Bronchial epithelial cell (primary cell): ENCODE measurements around the gene SCUBE1. TPM values are rescaled to one million over a fixed set of nuclear protein-coding genes. Genes with fewer than 3 reads are reported as not detected.

Source experiments
- DNase-seq: peaks from one replicate; pipeline ENCODE4 v3.0.0-alpha.2; 2010; ENCODE audit warnings: low read depth
- FAIRE-seq: peaks from 2 replicates; lab custom pipeline; 2011; peaks lifted over from hg19 to GRCh38; lab: Jason Lieb, UNC
- H3K27me3 ChIP-seq: 2 replicates; pipeline ENCODE4 v1.5.1; 2011; ENCODE audit warnings: low read length; ENCODE audit not compliant: control insufficient read depth, insufficient read depth
- H3K36me3 ChIP-seq: 2 replicates; pipeline ENCODE4 v1.5.1; 2011; ENCODE audit warnings: low read length; ENCODE audit not compliant: control insufficient read depth, insufficient read depth
- H3K4me3 ChIP-seq: 2 replicates; pipeline ENCODE4 v1.5.1; 2011; ENCODE audit warnings: mild to moderate bottlenecking, low read depth, low read length, control low read depth
- CTCF ChIP-seq: IDR thresholded peaks from 2 replicates; pipeline ENCODE4 v1.5.1; 2011; ENCODE audit warnings: mild to moderate bottlenecking, moderate library complexity, low read length, control low read depth, inconsistent platforms; ENCODE audit not compliant: insufficient read depth, severe bottlenecking
- total RNA-seq: library from RNA; depleted of rRNA; stranded (reverse); fragments of >200 nt; gene quantifications from 2 replicates; pipeline ENCODE4 v1.2.1, GENCODE V29; 2014

The SCUBE1 gene
- total RNA-seq, 1 donor from 2014 or later: under 0.01 TPM

- no peak overlapping the region for H3K4me3 ChIP-seq
- peaks cover 4% of the 10 kb centered on the region for H3K27me3 ChIP-seq
- TF ChIP-seq CTCF: no peak
- DNase-seq (no peak), FAIRE-seq (no peak)
- no peaks in the 10 kb centered on the region for H3K36me3 ChIP-seq
Measured at GRCh38 chr22:43200555-43200954, 142.6 kb downstream of the SCUBE1 start.

GRCh38 chr22:43200031-43200430, 143.1 kb downstream of the SCUBE1 start:
- no peak for FAIRE-seq
- no peak for TF ChIP-seq CTCF
- no peak overlapping the region for H3K4me3 ChIP-seq
- peaks cover 4% of the 10 kb centered on the region for H3K27me3 ChIP-seq
- H3K36me3 ChIP-seq: no peaks in the 10 kb centered on the region
- DNase-seq: no peak

- FAIRE-seq (no peak), DNase-seq (no peak)
- Histone ChIP-seq H3K27me3 (peaks cover 4% of the 10 kb centered on the region), H3K36me3 (no peaks in the 10 kb centered on the region), H3K4me3 (no peak overlapping the region)
- TF ChIP-seq CTCF: no peak
Measured at GRCh38 chr22:43199541-43199940, 143.6 kb downstream of the SCUBE1 start.

GRCh38 chr22:43198936-43199335, 144.2 kb downstream of the SCUBE1 start:
- Histone ChIP-seq H3K4me3 (no peak overlapping the region), H3K36me3 (no peaks in the 10 kb centered on the region), H3K27me3 (peaks cover 4% of the 10 kb centered on the region)
- DNase-seq: no peak
- FAIRE-seq: no peak
- no peak for TF ChIP-seq CTCF

- FAIRE-seq (peak; percentile 13), DNase-seq (no peak)
- no peaks in the 10 kb centered on the region for H3K36me3 ChIP-seq
- peaks cover 4% of the 10 kb centered on the region for H3K27me3 ChIP-seq
- TF ChIP-seq CTCF: no peak
- H3K4me3 ChIP-seq: no peak overlapping the region
Measured at GRCh38 chr22:43198126-43198525, 145.0 kb downstream of the SCUBE1 start.

GRCh38 chr22:43197271-43197941, 145.8 kb downstream of the SCUBE1 start:
- TF ChIP-seq CTCF: no peak
- Histone ChIP-seq H3K4me3 (no peak overlapping the region), H3K27me3 (peaks cover 4% of the 10 kb centered on the region), H3K36me3 (no peaks in the 10 kb centered on the region)
- FAIRE-seq (no peak), DNase-seq (no peak)
